Measurements from ENCODE around the gene PGM3. TPM values are rescaled to one million over a fixed set of nuclear protein-coding genes. Genes with fewer than 3 reads are reported as not detected.

The PGM3 gene
- total and polyA plus RNA-seq, 2 donors (not counting 3 experiments of a cell fraction or from before 2014, with no cell fraction given): 19.8 to 70.7 TPM

DNA sequence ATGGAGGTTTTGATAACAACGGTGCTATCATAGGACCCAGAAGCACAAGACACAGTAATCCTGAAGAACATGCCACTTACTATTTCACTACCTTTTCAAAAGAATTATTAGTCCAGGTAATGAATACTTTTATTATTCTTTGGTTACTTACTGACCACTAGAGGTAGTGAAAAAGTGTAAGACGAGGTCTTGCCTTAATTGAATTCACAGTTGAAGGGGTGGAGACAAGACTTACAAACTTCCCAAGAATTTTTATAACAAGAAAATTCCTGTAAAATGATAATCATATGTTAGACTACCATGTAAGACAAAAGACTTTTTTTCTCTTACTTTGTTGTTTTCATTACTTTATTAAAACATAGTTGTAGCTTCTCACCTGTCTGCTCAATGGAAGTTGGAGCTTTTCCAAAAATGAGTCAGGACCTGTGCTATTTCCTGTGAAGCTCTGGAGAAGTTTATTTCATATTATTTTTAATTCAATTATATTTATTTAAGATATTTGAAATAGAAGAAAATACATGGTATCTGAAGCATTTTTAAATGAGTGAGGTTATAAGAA, 73.2 kb downstream of the PGM3 start:
- no TSS peak for BruUV-seq (replicated peaks)
- H3K79me2 ChIP-seq (ENCODE audit: control insufficient read depth, insufficient read depth, low read length): no peaks in the 10 kb centered on the region
- no peaks in the 10 kb centered on the region for H3K9me3 ChIP-seq (replicated peaks; ENCODE audit: control insufficient read depth, insufficient read depth, low read length)
- H3K9me1 ChIP-seq (replicated peaks; ENCODE audit: control insufficient read depth, extremely low read depth, insufficient read depth, low read length): no peaks in the 10 kb centered on the region
- DNase-seq (ENCODE audit: low read depth, low spot score) (peak; percentile 41), FAIRE-seq (no peak)
- CTCF ChIA-PET: interaction anchor here (0.6 to 1.3 kb wide), 5 partner anchors 10 to 865 kb away, joined by 3 to 6 read pairs (median 3); partner anchors contain the start of gene DOP1A
- H3K4me1 ChIP-seq (ENCODE audit: control insufficient read depth, extremely low read depth, insufficient read depth, low read length): peaks cover 9% of the 10 kb centered on the region
- dilution Hi-C loops (cut with MboI; ENCODE audit: extremely low pct_ligation_motif_present, low sequenced_read_pairs): no loop called here
- H3K4me3 ChIP-seq (replicated peaks in 1 of 3; ENCODE audit: insufficient read depth in 1 of 3, low read depth in 1 of 3, low read length in 3 of 3): no peak overlapping the region
- H3K27ac ChIP-seq (ENCODE audit: insufficient read depth, low read depth, low read length): no peak overlapping the region
- intact Hi-C loops (cut with micrococcal nuclease): no loop called here
- POLR2A ChIA-PET: no interaction called here
- no peaks in the 10 kb centered on the region for H3K36me3 ChIP-seq (ENCODE audit: control insufficient read depth in 2 of 2, extremely low read depth in 1 of 2, insufficient read depth in 2 of 2, low read length in 2 of 2)
- H3K9ac ChIP-seq (replicated peaks; ENCODE audit: extremely low read depth, insufficient read depth, low read length): no peak overlapping the region
- no peaks in the 10 kb centered on the region for H3K27me3 ChIP-seq (ENCODE audit: control insufficient read depth in 2 of 2, insufficient read depth in 2 of 2, low read length in 2 of 2)
- H3K4me2 ChIP-seq (ENCODE audit: insufficient read depth, low read length): peak overlapping the region; percentile 31
- no peak overlapping the region for H2AFZ ChIP-seq (ENCODE audit: low read depth, low read length)
- no peaks in the 10 kb centered on the region for H4K20me1 ChIP-seq (replicated peaks; ENCODE audit: control insufficient read depth, extremely low read depth, insufficient read depth, low read length)
- TF ChIP-seq FOS (IDR thresholded peaks at IDR 0.05; ENCODE audit: borderline replicate concordance, insufficient read depth, low read length): peak; percentile 36
- TF ChIP-seq, protein P1, sequence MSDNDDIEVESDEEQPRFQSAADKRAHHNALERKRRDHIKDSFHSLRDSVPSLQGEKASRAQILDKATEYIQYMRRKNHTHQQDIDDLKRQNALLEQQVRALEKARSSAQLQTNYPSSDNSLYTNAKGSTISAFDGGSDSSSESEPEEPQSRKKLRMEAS (IDR thresholded peaks at IDR 0.05; ENCODE audit: insufficient read depth, insufficient read length): no peak

DNA sequence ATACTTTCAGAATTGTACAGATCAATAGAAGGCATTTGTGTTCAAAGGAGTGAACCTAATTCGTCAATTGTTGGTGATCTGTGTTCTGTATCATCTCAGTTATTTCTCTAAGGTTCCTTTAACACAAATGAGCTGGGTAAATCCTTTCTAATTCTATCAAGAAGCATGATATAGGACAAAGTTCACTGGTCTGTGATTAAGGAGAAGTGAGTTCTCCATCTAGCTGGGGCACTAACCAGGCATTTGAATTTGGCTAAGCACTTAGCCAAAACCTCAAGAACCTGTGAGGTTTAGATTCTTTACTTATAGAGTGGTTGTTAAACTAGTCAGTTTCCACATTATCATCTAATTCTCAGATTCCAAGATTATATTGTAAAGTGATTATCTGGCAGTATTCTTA, 75.3 kb downstream of the PGM3 start:
- intact Hi-C loops (cut with micrococcal nuclease): no loop called here
- Histone ChIP-seq H2AFZ (ENCODE audit: low read depth, low read length) (no peak overlapping the region), H3K9ac (replicated peaks; ENCODE audit: extremely low read depth, insufficient read depth, low read length) (no peak overlapping the region), H3K27me3 (ENCODE audit: control insufficient read depth in 2 of 2, insufficient read depth in 2 of 2, low read length in 2 of 2) (no peaks in the 10 kb centered on the region), H3K36me3 (ENCODE audit: control insufficient read depth in 2 of 2, extremely low read depth in 1 of 2, insufficient read depth in 2 of 2, low read length in 2 of 2) (no peaks in the 10 kb centered on the region), H4K20me1 (replicated peaks; ENCODE audit: control insufficient read depth, extremely low read depth, insufficient read depth, low read length) (no peaks in the 10 kb centered on the region), H3K4me1 (ENCODE audit: control insufficient read depth, extremely low read depth, insufficient read depth, low read length) (peaks cover 9% of the 10 kb centered on the region), H3K27ac (ENCODE audit: insufficient read depth, low read depth, low read length) (no peak overlapping the region), H3K4me3 (replicated peaks in 1 of 3; ENCODE audit: insufficient read depth in 1 of 3, low read depth in 1 of 3, low read length in 3 of 3) (no peak overlapping the region), H3K79me2 (ENCODE audit: control insufficient read depth, insufficient read depth, low read length) (no peaks in the 10 kb centered on the region), H3K4me2 (ENCODE audit: insufficient read depth, low read length) (no peak overlapping the region), H3K9me3 (replicated peaks; ENCODE audit: control insufficient read depth, insufficient read depth, low read length) (no peaks in the 10 kb centered on the region), H3K9me1 (replicated peaks; ENCODE audit: control insufficient read depth, extremely low read depth, insufficient read depth, low read length) (no peaks in the 10 kb centered on the region)
- dilution Hi-C loops (cut with MboI; ENCODE audit: extremely low pct_ligation_motif_present, low sequenced_read_pairs): no loop called here
- BruUV-seq (replicated peaks): no TSS peak
- DNase-seq (ENCODE audit: low read depth, low spot score) (no peak), FAIRE-seq (no peak)
- ChIA-PET POLR2A (no interaction called here), CTCF (no interaction called here)
- TF ChIP-seq JUN (IDR thresholded peaks at IDR 0.05; ENCODE audit: borderline replicate concordance, insufficient read depth, insufficient read length, low read depth) (no peak), POLR2A (IDR thresholded peaks at IDR 0.05; ENCODE audit: low read depth, low read length) (no peak), FOS (IDR thresholded peaks at IDR 0.05; ENCODE audit: borderline replicate concordance, insufficient read depth, low read length) (no peak), EZH2 (IDR thresholded peaks at IDR 0.05; ENCODE audit: borderline replicate concordance, low read depth, low read length, severe bottlenecking) (no peak), GATA2 (IDR thresholded peaks at IDR 0.05; ENCODE audit: insufficient read depth, insufficient read length, low read depth, low read length) (no peak), POLR2AphosphoS5 (IDR thresholded peaks at IDR 0.05; ENCODE audit: insufficient read depth, low read depth, low read length) (no peak), MYC (IDR thresholded peaks at IDR 0.05; ENCODE audit: low read depth, low read length) (no peak)
- TF ChIP-seq, protein P2, sequence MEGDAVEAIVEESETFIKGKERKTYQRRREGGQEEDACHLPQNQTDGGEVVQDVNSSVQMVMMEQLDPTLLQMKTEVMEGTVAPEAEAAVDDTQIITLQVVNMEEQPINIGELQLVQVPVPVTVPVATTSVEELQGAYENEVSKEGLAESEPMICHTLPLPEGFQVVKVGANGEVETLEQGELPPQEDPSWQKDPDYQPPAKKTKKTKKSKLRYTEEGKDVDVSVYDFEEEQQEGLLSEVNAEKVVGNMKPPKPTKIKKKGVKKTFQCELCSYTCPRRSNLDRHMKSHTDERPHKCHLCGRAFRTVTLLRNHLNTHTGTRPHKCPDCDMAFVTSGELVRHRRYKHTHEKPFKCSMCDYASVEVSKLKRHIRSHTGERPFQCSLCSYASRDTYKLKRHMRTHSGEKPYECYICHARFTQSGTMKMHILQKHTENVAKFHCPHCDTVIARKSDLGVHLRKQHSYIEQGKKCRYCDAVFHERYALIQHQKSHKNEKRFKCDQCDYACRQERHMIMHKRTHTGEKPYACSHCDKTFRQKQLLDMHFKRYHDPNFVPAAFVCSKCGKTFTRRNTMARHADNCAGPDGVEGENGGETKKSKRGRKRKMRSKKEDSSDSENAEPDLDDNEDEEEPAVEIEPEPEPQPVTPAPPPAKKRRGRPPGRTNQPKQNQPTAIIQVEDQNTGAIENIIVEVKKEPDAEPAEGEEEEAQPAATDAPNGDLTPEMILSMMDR (IDR thresholded peaks at IDR 0.05; ENCODE audit: extremely low read depth in 1 of 2, insufficient read depth in 1 of 2, low read depth in 1 of 2, low read length in 2 of 2): no peak
- TF ChIP-seq, protein P1 (IDR thresholded peaks at IDR 0.05; ENCODE audit: insufficient read depth, insufficient read length): no peak

Measured in endothelial cell of umbilical vein (primary cell).